ENCODE data around the gene LY6G5B.

The LY6G5B gene

DNA sequence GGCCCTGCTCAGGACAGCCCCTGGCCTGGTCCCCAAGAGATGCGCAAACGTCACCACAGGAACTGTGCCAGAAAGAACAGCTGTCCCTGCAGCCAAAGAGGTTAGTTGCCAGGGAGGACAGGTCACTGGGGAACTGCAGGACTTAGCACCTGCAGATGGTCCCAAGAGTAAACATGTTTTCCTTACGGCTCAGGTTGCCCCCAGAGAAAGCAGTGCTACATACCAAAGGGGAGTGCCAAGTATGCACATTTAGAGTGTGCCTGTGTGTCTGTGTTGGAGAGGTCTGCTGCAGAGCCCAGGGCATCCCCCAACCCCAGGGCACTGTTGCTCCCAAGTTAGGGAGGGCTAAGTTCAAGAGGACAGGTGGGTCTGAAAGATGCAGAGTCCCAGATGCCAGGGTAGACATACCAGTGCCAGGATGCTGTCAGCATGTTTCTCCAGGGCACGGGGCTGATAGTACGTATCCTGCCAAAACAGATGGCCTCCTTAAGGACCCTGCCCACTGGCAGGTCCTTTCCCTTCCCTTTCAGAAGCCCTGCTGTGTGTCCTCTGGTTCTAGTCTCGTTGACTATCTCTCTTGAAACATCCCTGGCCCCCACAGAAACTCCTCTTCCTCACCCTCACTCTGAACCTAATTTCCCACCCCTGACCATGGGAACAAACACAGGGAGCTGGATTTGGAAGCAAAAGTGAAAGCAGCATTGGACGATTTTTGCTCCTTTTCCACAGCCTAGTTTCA is 32.1 kb downstream of the LY6G5B start:
- TF ChIP-seq, protein P1, sequence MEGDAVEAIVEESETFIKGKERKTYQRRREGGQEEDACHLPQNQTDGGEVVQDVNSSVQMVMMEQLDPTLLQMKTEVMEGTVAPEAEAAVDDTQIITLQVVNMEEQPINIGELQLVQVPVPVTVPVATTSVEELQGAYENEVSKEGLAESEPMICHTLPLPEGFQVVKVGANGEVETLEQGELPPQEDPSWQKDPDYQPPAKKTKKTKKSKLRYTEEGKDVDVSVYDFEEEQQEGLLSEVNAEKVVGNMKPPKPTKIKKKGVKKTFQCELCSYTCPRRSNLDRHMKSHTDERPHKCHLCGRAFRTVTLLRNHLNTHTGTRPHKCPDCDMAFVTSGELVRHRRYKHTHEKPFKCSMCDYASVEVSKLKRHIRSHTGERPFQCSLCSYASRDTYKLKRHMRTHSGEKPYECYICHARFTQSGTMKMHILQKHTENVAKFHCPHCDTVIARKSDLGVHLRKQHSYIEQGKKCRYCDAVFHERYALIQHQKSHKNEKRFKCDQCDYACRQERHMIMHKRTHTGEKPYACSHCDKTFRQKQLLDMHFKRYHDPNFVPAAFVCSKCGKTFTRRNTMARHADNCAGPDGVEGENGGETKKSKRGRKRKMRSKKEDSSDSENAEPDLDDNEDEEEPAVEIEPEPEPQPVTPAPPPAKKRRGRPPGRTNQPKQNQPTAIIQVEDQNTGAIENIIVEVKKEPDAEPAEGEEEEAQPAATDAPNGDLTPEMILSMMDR (IDR thresholded peaks at IDR 0.05; ENCODE audit: low read length, missing control alignments) = no peak
- DNase-seq (ENCODE audit: low read depth) = peak; percentile 25
- H3K4me3 ChIP-seq (replicated peaks; ENCODE audit: low read depth, low read length) = peak overlapping the region; percentile 97

DNA sequence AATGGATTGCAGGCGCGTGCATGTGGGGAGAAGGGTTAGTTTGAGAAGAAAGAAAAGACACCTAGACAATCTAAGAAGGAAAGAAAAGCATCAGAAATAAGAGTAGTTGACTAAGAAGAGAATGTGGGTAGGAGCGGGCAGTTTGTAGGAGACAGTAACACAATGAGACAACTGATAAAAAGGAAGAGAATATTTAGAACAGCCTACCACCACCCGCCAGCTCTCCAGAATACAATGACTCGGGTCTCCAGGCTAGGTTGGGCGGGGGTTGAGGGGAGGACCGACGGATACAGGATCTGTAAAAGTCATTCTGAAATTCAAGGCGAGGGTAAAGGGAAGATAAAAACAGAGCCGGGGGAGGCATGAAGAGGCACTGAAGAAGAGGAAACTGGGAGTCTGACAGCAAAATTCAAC is 32.6 kb downstream of the LY6G5B start:
- DNase-seq (ENCODE audit: low read depth) = no peak
- TF ChIP-seq, protein P1 (IDR thresholded peaks at IDR 0.05; ENCODE audit: low read length, missing control alignments) = no peak
- H3K4me3 ChIP-seq (replicated peaks; ENCODE audit: low read depth, low read length) = peak overlapping the region; percentile 97

GRCh38 chr6:31702819-31703716 is 33.3 kb downstream of the LY6G5B start, which contains the start of gene ABHD16A:
TSS of gene ABHD16A (minus strand) at chr6:31703324. CDS start at chr6:31703281, 43 bp downstream.
- TF ChIP-seq, protein P1 (IDR thresholded peaks at IDR 0.05; ENCODE audit: low read length, missing control alignments) = no peak
- peak; percentile 99 for DNase-seq (ENCODE audit: low read depth)
- H3K4me3 ChIP-seq (replicated peaks; ENCODE audit: low read depth, low read length) = peak within 1 kb of the TSS; percentile 97

DNA sequence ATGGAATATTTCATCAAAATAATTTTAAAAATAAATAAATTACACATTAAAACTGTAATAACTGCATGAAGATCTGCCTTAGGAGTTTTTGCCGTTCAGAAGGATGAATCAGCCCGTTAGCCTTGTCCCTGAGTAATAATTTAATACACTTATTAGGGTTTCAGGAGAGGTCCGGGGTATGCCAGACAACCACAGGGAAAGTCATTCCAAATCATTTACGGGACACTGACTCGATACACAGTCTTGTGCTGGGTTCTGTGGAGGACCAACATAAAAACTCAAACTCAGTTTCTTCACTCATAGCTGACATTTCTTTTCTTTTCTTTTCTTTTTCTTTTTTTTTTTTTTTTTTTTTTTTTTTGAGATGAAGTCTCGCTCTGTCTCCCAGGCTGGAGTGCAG is 36.2 kb downstream of the LY6G5B start:
- TF ChIP-seq, protein P1 (IDR thresholded peaks at IDR 0.05; ENCODE audit: low read length, missing control alignments) = no peak
- H3K4me3 ChIP-seq (replicated peaks; ENCODE audit: low read depth, low read length) = no peak overlapping the region
- DNase-seq (ENCODE audit: low read depth) = no peak

DNA sequence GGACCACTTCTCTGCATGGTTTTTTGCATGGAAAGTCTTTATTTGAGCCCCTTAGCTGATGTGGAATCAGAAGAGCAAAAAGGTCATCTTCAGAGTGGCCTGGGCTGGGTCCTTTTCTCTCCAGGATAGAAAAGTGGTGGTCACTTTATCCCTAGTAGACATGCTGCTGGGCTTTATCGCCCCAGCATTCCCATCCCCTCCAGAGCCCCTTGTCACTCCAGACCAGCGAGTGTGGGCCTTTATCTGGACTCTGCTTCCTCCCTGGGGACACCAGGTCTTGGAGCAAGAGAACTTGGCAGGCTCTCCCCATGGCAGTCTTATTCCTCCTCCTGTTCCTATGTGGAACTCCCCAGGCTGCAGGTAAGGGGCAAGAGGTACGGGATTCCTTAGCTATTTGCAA is 36.8 kb downstream of the LY6G5B start, which contains the start of gene LY6G6F:
Gene LY6G6F, plus strand, starts transcription at position 268 of the 400 bp plus-strand sequence. Its CDS starts 41 bp downstream, at position 309.
- no peak within 1 kb of the TSS for H3K4me3 ChIP-seq (replicated peaks; ENCODE audit: low read depth, low read length)
- TF ChIP-seq, protein P1 (IDR thresholded peaks at IDR 0.05; ENCODE audit: low read length, missing control alignments) = no peak

GRCh38 chr6:31707701-31708100 is 37.9 kb downstream of the LY6G5B start:
- DNase-seq (ENCODE audit: low read depth) = no peak
- TF ChIP-seq, protein P1 (IDR thresholded peaks at IDR 0.05; ENCODE audit: low read length, missing control alignments) = no peak
- no peak overlapping the region for H3K4me3 ChIP-seq (replicated peaks; ENCODE audit: low read depth, low read length)

More for the DNA sequence above, 36.8 kb downstream of the LY6G5B start, which contains the start of gene LY6G6F:
- peak; percentile 39 for DNase-seq (ENCODE audit: low read depth)
